ENCODE results near the gene XIST.

The XIST gene

DNA sequence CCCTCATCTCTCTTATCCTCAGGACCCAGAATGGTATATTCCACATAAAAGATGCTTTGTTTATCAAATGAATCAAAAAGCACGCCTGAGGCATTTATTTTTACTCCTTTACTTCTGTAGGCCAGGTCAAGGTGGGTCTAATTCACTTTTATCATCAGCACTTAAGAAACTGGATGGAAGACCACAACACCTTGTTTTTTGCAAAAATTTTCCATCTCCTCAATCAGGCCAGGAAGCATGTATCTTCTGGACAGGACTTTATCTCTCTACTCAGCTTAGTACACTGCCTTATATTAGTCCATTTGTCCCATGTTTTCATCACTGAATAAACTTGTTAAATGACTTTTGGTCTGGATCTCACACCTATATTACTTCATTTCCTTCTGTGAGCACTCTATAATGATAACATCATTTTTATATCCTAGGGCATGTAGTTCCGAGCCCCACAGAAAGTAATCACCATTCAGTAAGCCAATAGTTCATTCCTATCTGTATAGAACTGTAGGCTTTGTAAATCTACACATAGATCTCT is 29.0 kb downstream of the XIST start (continued):
- TF ChIP-seq, protein P1, sequence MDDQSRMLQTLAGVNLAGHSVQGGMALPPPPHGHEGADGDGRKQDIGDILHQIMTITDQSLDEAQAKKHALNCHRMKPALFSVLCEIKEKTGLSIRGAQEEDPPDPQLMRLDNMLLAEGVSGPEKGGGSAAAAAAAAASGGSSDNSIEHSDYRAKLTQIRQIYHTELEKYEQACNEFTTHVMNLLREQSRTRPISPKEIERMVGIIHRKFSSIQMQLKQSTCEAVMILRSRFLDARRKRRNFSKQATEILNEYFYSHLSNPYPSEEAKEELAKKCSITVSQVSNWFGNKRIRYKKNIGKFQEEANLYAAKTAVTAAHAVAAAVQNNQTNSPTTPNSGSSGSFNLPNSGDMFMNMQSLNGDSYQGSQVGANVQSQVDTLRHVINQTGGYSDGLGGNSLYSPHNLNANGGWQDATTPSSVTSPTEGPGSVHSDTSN (CRISPR knock-in tag; IDR thresholded peaks at IDR 0.05): no peak
- no peak for TF ChIP-seq YY1 (tag by site-specific recombination; IDR thresholded peaks at IDR 0.05)
- no peak for TF ChIP-seq ZNF121 (tag by site-specific recombination; IDR thresholded peaks at IDR 0.05)
- TF ChIP-seq MEIS1 (CRISPR knock-in tag; IDR thresholded peaks at IDR 0.05; ENCODE audit: borderline replicate concordance): no peak
- TF ChIP-seq ZNF416 (tag by site-specific recombination; IDR thresholded peaks at IDR 0.05): no peak
- no peak for TF ChIP-seq PRDM1 (tag by site-specific recombination; IDR thresholded peaks at IDR 0.05)
- TF ChIP-seq ZBTB48 (tag by site-specific recombination; IDR thresholded peaks at IDR 0.05): no peak
- no peak for TF ChIP-seq YY2 (tag by site-specific recombination; IDR thresholded peaks at IDR 0.05)
- no peak for TF ChIP-seq ZNF561 (tag by site-specific recombination; IDR thresholded peaks at IDR 0.05; ENCODE audit: borderline replicate concordance)
- no peak for TF ChIP-seq ZXDB (tag by site-specific recombination; IDR thresholded peaks at IDR 0.05)
- no peak for TF ChIP-seq ZNF701 (tag by site-specific recombination; IDR thresholded peaks at IDR 0.05)
- no peak for TF ChIP-seq ZNF785 (tag by site-specific recombination; IDR thresholded peaks at IDR 0.05)
- TF ChIP-seq ZNF76 (tag by site-specific recombination; IDR thresholded peaks at IDR 0.05; ENCODE audit: borderline replicate concordance, low read depth): no peak
- TF ChIP-seq ZEB2 (tag by site-specific recombination; IDR thresholded peaks at IDR 0.05): no peak; the same call in 1 of the 2 replicates
- peak; percentile 78 for TF ChIP-seq BCL11A (tag by site-specific recombination; IDR thresholded peaks at IDR 0.05; ENCODE audit: low read depth)
- TF ChIP-seq SETDB1 (IDR thresholded peaks at IDR 0.05; ENCODE audit: insufficient read length, low read length): no peak
- no peak for TF ChIP-seq ZNF239 (tag by site-specific recombination; IDR thresholded peaks at IDR 0.05)
- TF ChIP-seq, protein P2, sequence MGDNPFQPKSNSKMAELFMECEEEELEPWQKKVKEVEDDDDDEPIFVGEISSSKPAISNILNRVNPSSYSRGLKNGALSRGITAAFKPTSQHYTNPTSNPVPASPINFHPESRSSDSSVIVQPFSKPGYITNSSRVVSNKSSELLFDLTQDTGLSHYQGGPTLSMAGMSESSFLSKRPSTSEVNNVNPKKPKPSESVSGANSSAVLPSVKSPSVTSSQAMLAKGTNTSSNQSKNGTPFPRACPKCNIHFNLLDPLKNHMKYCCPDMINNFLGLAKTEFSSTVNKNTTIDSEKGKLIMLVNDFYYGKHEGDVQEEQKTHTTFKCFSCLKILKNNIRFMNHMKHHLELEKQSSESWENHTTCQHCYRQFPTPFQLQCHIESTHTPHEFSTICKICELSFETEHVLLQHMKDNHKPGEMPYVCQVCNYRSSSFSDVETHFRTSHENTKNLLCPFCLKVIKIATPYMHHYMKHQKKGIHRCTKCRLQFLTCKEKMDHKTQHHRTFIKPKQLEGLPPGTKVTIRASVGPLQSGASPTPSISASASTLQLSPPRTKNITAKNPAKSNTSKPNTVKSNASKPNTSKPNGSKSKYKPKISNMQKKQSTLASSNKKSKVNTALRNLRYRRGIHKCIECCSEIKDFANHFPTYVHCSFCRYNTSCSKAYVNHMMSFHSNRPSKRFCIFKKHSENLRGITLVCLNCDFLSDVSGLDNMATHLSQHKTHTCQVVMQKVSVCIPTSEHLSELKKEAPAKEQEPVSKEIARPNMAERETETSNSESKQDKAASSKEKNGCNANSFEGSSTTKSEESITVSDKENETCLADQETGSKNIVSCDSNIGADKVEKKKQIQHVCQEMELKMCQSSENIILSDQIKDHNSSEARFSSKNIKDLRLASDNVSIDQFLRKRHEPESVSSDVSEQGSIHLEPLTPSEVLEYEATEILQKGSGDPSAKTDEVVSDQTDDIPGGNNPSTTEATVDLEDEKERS (tag by site-specific recombination; IDR thresholded peaks at IDR 0.05): no peak
- no peak for TF ChIP-seq ZNF624 (tag by site-specific recombination; IDR thresholded peaks at IDR 0.05)
- TF ChIP-seq ZNF335 (tag by site-specific recombination; conservative IDR thresholded peaks at IDR 0.05): no peak
- no peak for TF ChIP-seq ZNF549 (tag by site-specific recombination; IDR thresholded peaks at IDR 0.05)
- TF ChIP-seq ZNF223 (tag by site-specific recombination; IDR thresholded peaks at IDR 0.05): no peak
- TF ChIP-seq ZNF354C (tag by site-specific recombination; IDR thresholded peaks at IDR 0.05; ENCODE audit: borderline replicate concordance, low read depth): no peak
- no peak for TF ChIP-seq ZNF274 (IDR thresholded peaks at IDR 0.05; ENCODE audit: low read length)
- TF ChIP-seq ZNF274 (tag by site-specific recombination; IDR thresholded peaks at IDR 0.05; ENCODE audit: borderline replicate concordance): no peak
- TF ChIP-seq ZBTB8A (tag by site-specific recombination; IDR thresholded peaks at IDR 0.05): no peak

DNA sequence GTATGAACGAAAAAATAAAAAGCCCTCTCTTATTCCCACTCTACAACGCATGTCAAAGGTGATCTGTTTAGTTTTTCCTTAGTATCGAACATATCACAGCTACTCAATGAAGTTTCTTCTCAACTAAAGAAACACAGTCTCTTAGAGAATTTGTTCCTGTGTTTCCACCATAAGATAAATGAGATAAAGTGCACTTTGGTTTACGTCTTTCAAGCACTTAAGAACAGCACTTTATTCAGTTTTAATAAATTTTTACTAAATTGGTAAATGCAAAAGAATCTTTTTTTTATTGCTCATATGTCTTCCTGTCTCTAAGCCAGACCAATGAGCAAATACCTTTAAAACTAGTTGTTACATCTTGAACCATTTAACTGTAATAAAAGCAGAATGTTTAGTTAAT is 29.7 kb downstream of the XIST start:
- ChIA-PET CTCF (interaction anchor here (0.7 kb wide), 1 partner anchor 1275 kb away, joined by 5 read pairs; no protein-coding TSS in a partner anchor), POLR2A (interaction anchor here (2.3 kb wide), 1 partner anchor 8 kb away, joined by 8 read pairs; no protein-coding TSS in a partner anchor)
- H3K4me1 ChIP-seq (ENCODE audit: control insufficient read depth, insufficient read depth, low read length): peaks cover 81% of the 10 kb centered on the region
- no peak overlapping the region for H3K4me3 ChIP-seq (ENCODE audit: low read depth, low read length)
- H3K9me3 ChIP-seq (ENCODE audit: control insufficient read depth, insufficient read depth, low read depth, low read length): no peaks in the 10 kb centered on the region
- H3K36me3 ChIP-seq (ENCODE audit: control insufficient read depth in 2 of 2, insufficient read depth in 1 of 2, low read length in 2 of 2): peaks cover 72 to 83% of the 10 kb centered on the region in 2 experiments
- peak overlapping the region; percentile 61; the same call in 1 of the 2 replicates for H3K27ac ChIP-seq (ENCODE audit: extremely low read depth, low read depth, low read length)
- no peak for TF ChIP-seq SP2 (tag by site-specific recombination; IDR thresholded peaks at IDR 0.05)
- TF ChIP-seq, protein P3, sequence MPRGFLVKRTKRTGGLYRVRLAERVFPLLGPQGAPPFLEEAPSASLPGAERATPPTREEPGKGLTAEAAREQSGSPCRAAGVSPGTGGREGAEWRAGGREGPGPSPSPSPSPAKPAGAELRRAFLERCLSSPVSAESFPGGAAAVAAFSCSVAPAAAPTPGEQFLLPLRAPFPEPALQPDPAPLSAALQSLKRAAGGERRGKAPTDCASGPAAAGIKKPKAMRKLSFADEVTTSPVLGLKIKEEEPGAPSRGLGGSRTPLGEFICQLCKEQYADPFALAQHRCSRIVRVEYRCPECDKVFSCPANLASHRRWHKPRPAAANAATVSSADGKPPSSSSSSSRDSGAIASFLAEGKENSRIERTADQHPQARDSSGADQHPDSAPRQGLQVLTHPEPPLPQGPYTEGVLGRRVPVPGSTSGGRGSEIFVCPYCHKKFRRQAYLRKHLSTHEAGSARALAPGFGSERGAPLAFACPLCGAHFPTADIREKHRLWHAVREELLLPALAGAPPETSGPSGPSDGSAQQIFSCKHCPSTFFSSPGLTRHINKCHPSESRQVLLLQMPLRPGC (tag by site-specific recombination; IDR thresholded peaks at IDR 0.05): peak; percentile 67; the same call in 1 of the 2 replicates
- TF ChIP-seq, protein P4, sequence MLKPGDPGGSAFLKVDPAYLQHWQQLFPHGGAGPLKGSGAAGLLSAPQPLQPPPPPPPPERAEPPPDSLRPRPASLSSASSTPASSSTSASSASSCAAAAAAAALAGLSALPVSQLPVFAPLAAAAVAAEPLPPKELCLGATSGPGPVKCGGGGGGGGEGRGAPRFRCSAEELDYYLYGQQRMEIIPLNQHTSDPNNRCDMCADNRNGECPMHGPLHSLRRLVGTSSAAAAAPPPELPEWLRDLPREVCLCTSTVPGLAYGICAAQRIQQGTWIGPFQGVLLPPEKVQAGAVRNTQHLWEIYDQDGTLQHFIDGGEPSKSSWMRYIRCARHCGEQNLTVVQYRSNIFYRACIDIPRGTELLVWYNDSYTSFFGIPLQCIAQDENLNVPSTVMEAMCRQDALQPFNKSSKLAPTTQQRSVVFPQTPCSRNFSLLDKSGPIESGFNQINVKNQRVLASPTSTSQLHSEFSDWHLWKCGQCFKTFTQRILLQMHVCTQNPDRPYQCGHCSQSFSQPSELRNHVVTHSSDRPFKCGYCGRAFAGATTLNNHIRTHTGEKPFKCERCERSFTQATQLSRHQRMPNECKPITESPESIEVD (tag by site-specific recombination; IDR thresholded peaks at IDR 0.05): peak; percentile 89
